Muscle layer of duodenum (tissue), 2 donors: ENCODE data around the gene LTA4H.
A peak's percentile ranks its signal among the peaks of the same experiment; 100 is the strongest.
"Not testable (repeated sequence)": the region's sequence is repeated elsewhere in the genome, so short reads cannot be mapped to it uniquely, and the experiment has no call there.

ENCODE experiments used
- H3K27ac ChIP-seq: one replicate; pipeline ENCODE4 v1.7.0; 2013; ENCODE audit warnings: mild to moderate bottlenecking, low read length
- H3K27me3 ChIP-seq: one replicate; pipeline ENCODE4 v1.7.0; 2013; ENCODE audit warnings: low read depth, mild to moderate bottlenecking, control low read depth, low read length
- H3K36me3 ChIP-seq, 2 donors: one replicate each; pipeline ENCODE4 v1.7.0; 2013; ENCODE audit warnings: low read length in 2 of 2, control low read depth in 1 of 2, mild to moderate bottlenecking in 1 of 2; ENCODE audit not compliant: insufficient read depth in 2 of 2, control insufficient read depth in 1 of 2
- H3K4me1 ChIP-seq, 2 donors: one replicate each; pipeline ENCODE4 v1.7.0; 2013; ENCODE audit warnings: low read length in 2 of 2, mild to moderate bottlenecking in 2 of 2, control low read depth in 1 of 2, moderate library complexity in 1 of 2; ENCODE audit not compliant: insufficient read depth in 2 of 2, control insufficient read depth in 1 of 2
- H3K4me3 ChIP-seq, 2 donors: one replicate each; pipeline ENCODE4 v1.7.0; 2013; ENCODE audit warnings: low read length in 2 of 2, low read depth in 1 of 2, mild to moderate bottlenecking in 1 of 2
- H3K9me3 ChIP-seq, 2 donors: one replicate each; pipeline ENCODE4 v1.7.0; 2013; ENCODE audit warnings: low read length in 2 of 2, control low read depth in 1 of 2, mild to moderate bottlenecking in 1 of 2; ENCODE audit not compliant: control insufficient read depth in 1 of 2
- donor health status: healthy.

Gene LTA4H

GRCh38 chr12:96069511-96070231, 34.3 kb upstream of the LTA4H start:
- H3K27ac ChIP-seq = no peak overlapping the region
- no peaks in the 10 kb centered on the region for H3K27me3 ChIP-seq
- H3K9me3 ChIP-seq = no peaks in the 10 kb centered on the region
- no peaks in the 10 kb centered on the region for H3K4me1 ChIP-seq
- no peaks in the 10 kb centered on the region for H3K36me3 ChIP-seq
- H3K4me3 ChIP-seq = no peak overlapping the region

GRCh38 chr12:96068636-96069035, 33.2 kb upstream of the LTA4H start:
- Histone ChIP-seq H3K36me3 (no peaks in the 10 kb centered on the region), H3K4me1 (no peaks in the 10 kb centered on the region), H3K27ac (no peak overlapping the region), H3K27me3 (no peaks in the 10 kb centered on the region), H3K9me3 (no peaks in the 10 kb centered on the region), H3K4me3 (no peak overlapping the region)

GRCh38 chr12:96068111-96068510, 32.7 kb upstream of the LTA4H start:
- Histone ChIP-seq H3K36me3 (no peaks in the 10 kb centered on the region), H3K27me3 (no peaks in the 10 kb centered on the region), H3K4me3 (no peak overlapping the region), H3K9me3 (no peaks in the 10 kb centered on the region), H3K27ac (no peak overlapping the region), H3K4me1 (no peaks in the 10 kb centered on the region)

- H3K36me3 ChIP-seq, H3K4me1 ChIP-seq, H3K27ac ChIP-seq, H3K9me3 ChIP-seq, H3K4me3 ChIP-seq, H3K27me3 ChIP-seq: not testable (repeated sequence)
These were observed 30.4 kb upstream of the LTA4H start for GRCh38 chr12:96065776-96066175.

- Histone ChIP-seq H3K9me3 (no peaks in the 10 kb centered on the region), H3K4me1 (peaks cover 4% of the 10 kb centered on the region in 2 donors), H3K27ac (no peak overlapping the region), H3K27me3 (no peaks in the 10 kb centered on the region), H3K36me3 (no peaks in the 10 kb centered on the region), H3K4me3 (no peak overlapping the region)
These were observed 29.6 kb upstream of the LTA4H start for GRCh38 chr12:96064966-96065365.

GRCh38 chr12:96064271-96064670, 28.9 kb upstream of the LTA4H start:
- Histone ChIP-seq H3K36me3 (no peaks in the 10 kb centered on the region), H3K27ac (no peak overlapping the region), H3K4me1 (peaks cover 4% of the 10 kb centered on the region in 2 donors), H3K9me3 (no peaks in the 10 kb centered on the region), H3K4me3 (no peak overlapping the region), H3K27me3 (no peaks in the 10 kb centered on the region)

- Histone ChIP-seq H3K9me3 (no peaks in the 10 kb centered on the region), H3K4me3 (no peak overlapping the region), H3K36me3 (no peaks in the 10 kb centered on the region), H3K27ac (no peak overlapping the region), H3K27me3 (no peaks in the 10 kb centered on the region), H3K4me1 (peaks cover 4% of the 10 kb centered on the region in 2 donors)
These were observed 27.7 kb upstream of the LTA4H start for GRCh38 chr12:96063046-96063445.

GRCh38 chr12:96061864-96062453, 26.6 kb upstream of the LTA4H start:
- Histone ChIP-seq H3K27ac (peak overlapping the region; percentile 45), H3K4me1 (peaks cover 4% of the 10 kb centered on the region in 2 donors), H3K9me3 (no peaks in the 10 kb centered on the region), H3K27me3 (no peaks in the 10 kb centered on the region), H3K4me3 (no peak overlapping the region), H3K36me3 (no peaks in the 10 kb centered on the region)

- peaks cover 4% of the 10 kb centered on the region in 2 donors for H3K4me1 ChIP-seq
- no peaks in the 10 kb centered on the region for H3K27me3 ChIP-seq
- H3K9me3 ChIP-seq = no peaks in the 10 kb centered on the region
- H3K4me3 ChIP-seq = no peak overlapping the region
- no peaks in the 10 kb centered on the region for H3K36me3 ChIP-seq
- no peak overlapping the region for H3K27ac ChIP-seq
These were observed 25.9 kb upstream of the LTA4H start for GRCh38 chr12:96061323-96061722.

GRCh38 chr12:96060041-96060440, 24.7 kb upstream of the LTA4H start:
- no peaks in the 10 kb centered on the region for H3K27me3 ChIP-seq
- no peak overlapping the region for H3K4me3 ChIP-seq
- no peaks in the 10 kb centered on the region for H3K36me3 ChIP-seq
- H3K27ac ChIP-seq = no peak overlapping the region
- H3K9me3 ChIP-seq = no peaks in the 10 kb centered on the region
- peaks cover 4% of the 10 kb centered on the region in 2 donors for H3K4me1 ChIP-seq

- Histone ChIP-seq H3K4me1 (peaks cover 4% of the 10 kb centered on the region in 2 donors), H3K27ac (no peak overlapping the region), H3K36me3 (no peaks in the 10 kb centered on the region), H3K9me3 (no peaks in the 10 kb centered on the region), H3K27me3 (no peaks in the 10 kb centered on the region), H3K4me3 (no peak overlapping the region)
These were observed 22.7 kb upstream of the LTA4H start for GRCh38 chr12:96057986-96058553.
